HCT116 (cell line): Measurements from ENCODE around the gene ZFYVE16. TPM values are rescaled to one million over a fixed set of nuclear protein-coding genes. Genes with fewer than 3 reads are reported as not detected.

ENCODE experiments used
- ATAC-seq: fragments of 200-7000 bp; cut with Tn5 transposase; 2 replicates; pipeline ENCODE4 v1.9.1; 2020; ENCODE audit warnings: mild to moderate bottlenecking, moderate library complexity
- BruUV-seq: library from RNA; stranded (reverse); fragments of 400-500 nt; replicated peaks from 2 replicates; lab custom pipeline; 2021; lab: Mats Ljungman, UMichigan
- CTCF ChIA-PET: fragments of 300-600 bp; sonication (Branson Sonifier 250); formaldehyde crosslinking; loops from one replicate; lab custom pipeline; 2021; ENCODE audit warnings: antibody characterized with exemption; lab: Charles Lee
- POLR2A ChIA-PET: fragments of 300-600, 350-600 bp; sonication (Branson Sonifier 250); formaldehyde crosslinking; loops from one replicate; lab custom pipeline; 2021; ENCODE audit warnings: antibody characterized with exemption; lab: Charles Lee
- RAD21 ChIA-PET, 2 experiments: fragments of 300-600 bp; sonication (Branson Sonifier 250); formaldehyde crosslinking; loops; one replicate each; lab custom pipeline; 2023; ENCODE audit warnings: low total read pairs in 2 of 2; ENCODE audit not compliant: uncharacterized antibody in 2 of 2, unreplicated experiment in 2 of 2, low non-redundant PET in 1 of 2; lab: Charles Lee
- DNase-seq: peaks from one replicate; pipeline ENCODE4 v3.0.0-alpha.2; 2010; ENCODE audit warnings: low read depth, low spot score
- H2AFZ ChIP-seq: fragments of 200-600 bp; shearing (Covaris generic), sonication (generic); 2 replicates; pipeline ENCODE4 v1.6.1; 2017; ENCODE audit warnings: low read depth, mixed run types, mixed read lengths, antibody characterized with exemption, low read length; ENCODE audit not compliant: poor library complexity, severe bottlenecking
- H3K27ac ChIP-seq: 2 replicates; pipeline ENCODE4 v1.5.1; 2012; ENCODE audit warnings: low read depth, low read length
- H3K27me3 ChIP-seq: fragments of 200-600 bp; sonication (generic); 2 replicates; pipeline ENCODE4 v1.6.1; 2016; ENCODE audit warnings: mixed run types, low read length, mixed read lengths; ENCODE audit not compliant: insufficient read depth
- H3K36me3 ChIP-seq, 2 experiments: fragments of 200-500 bp in 1 of 2; fragments of 200-600 bp in 1 of 2; sonication (Bioruptor generic) in 1 of 2; sonication (generic) in 1 of 2; 2 replicates each; pipeline versions ENCODE4 v1.5.1 to v1.6.1; 2014 to 2016; ENCODE audit warnings: low read length in 2 of 2, inconsistent platforms in 1 of 2, mixed read lengths in 1 of 2, mixed run types in 1 of 2; ENCODE audit not compliant: insufficient read depth in 2 of 2, control insufficient read depth in 1 of 2
- H3K4me1 ChIP-seq, 2 experiments: fragments of 200-600 bp in 1 of 2; sonication (generic) in 1 of 2; 2 replicates each; pipeline versions ENCODE4 v1.5.1 to v1.6.1; 2012 to 2017; ENCODE audit warnings: low read length in 2 of 2, inconsistent platforms in 1 of 2, mild to moderate bottlenecking in 1 of 2, mixed read lengths in 1 of 2, mixed run types in 1 of 2, moderate library complexity in 1 of 2; ENCODE audit not compliant: insufficient read depth in 2 of 2, control insufficient read depth in 1 of 2
- H3K4me2 ChIP-seq: fragments of 200-600 bp; sonication (generic); 2 replicates; pipeline ENCODE4 v1.6.1; 2017; ENCODE audit warnings: mixed run types, low read length, mixed read lengths
- H3K4me3 ChIP-seq, 2 experiments: fragments of 200-600 bp in 1 of 2; sonication (generic) in 1 of 2; replicated peaks in 1 of 2; 2 replicates each; pipeline ENCODE4 v1.5.1; 2011 to 2016; ENCODE audit warnings: low read length in 2 of 2, control low read depth in 1 of 2, low read depth in 1 of 2, mild to moderate bottlenecking in 1 of 2, mixed read lengths in 1 of 2, mixed run types in 1 of 2
- H3K79me2 ChIP-seq: fragments of 200-600 bp; sonication (generic); 2 replicates; pipeline ENCODE4 v1.6.1; 2017; ENCODE audit warnings: mild to moderate bottlenecking, mixed run types, low read length, moderate library complexity, mixed read lengths; ENCODE audit not compliant: insufficient read depth
- H3K9ac ChIP-seq: fragments of 200-600 bp; sonication (generic); 2 replicates; pipeline ENCODE4 v1.6.1; 2016; ENCODE audit warnings: low read length, mixed read lengths
- H3K9me2 ChIP-seq: fragments of 200-600 bp; sonication (generic), shearing (Covaris generic); 2 replicates; pipeline ENCODE4 v1.6.1; 2017; ENCODE audit warnings: mixed run types, mild to moderate bottlenecking, moderate library complexity; ENCODE audit not compliant: insufficient read depth
- H3K9me3 ChIP-seq, 2 experiments: fragments of 200-500 bp in 1 of 2; fragments of 200-600 bp in 1 of 2; sonication (Bioruptor generic) in 1 of 2; sonication (generic) in 1 of 2; 2 replicates each; pipeline ENCODE4 v1.6.1; 2014 to 2017; ENCODE audit warnings: low read length in 2 of 2, mixed read lengths in 2 of 2, inconsistent platforms in 1 of 2, low read depth in 1 of 2, mild to moderate bottlenecking in 1 of 2, mixed run types in 1 of 2, moderate library complexity in 1 of 2; ENCODE audit not compliant: control insufficient read depth in 1 of 2, insufficient read depth in 1 of 2
- H4K20me1 ChIP-seq: fragments of 200-600 bp; sonication (generic), shearing (Covaris generic); 2 replicates; pipeline ENCODE4 v1.6.1; 2017; ENCODE audit warnings: mixed run types, mild to moderate bottlenecking, moderate library complexity; ENCODE audit not compliant: insufficient read depth
- ELF1 ChIP-seq: IDR thresholded peaks from 2 replicates; pipeline ENCODE4 v1.6.1; 2012; ENCODE audit warnings: low read depth, borderline replicate concordance
- EZH2 ChIP-seq: fragments of 200-600 bp; sonication (generic); IDR thresholded peaks from 2 replicates; pipeline ENCODE4 v1.6.1; 2017; ENCODE audit warnings: antibody characterized with exemption, mixed run types
- POLR2AphosphoS5 ChIP-seq: IDR thresholded peaks from 2 replicates; pipeline ENCODE4 v1.6.1; 2011; ENCODE audit warnings: mild to moderate bottlenecking, low read depth, low read length, moderate library complexity
- RAD21 ChIP-seq: IDR thresholded peaks from 2 replicates; pipeline ENCODE4 v1.6.1; 2012; ENCODE audit warnings: low read depth, mild to moderate bottlenecking
- SRF ChIP-seq: IDR thresholded peaks from 2 replicates; pipeline ENCODE4 v1.6.1; 2012; ENCODE audit warnings: low read depth
- TCF7L2 ChIP-seq: IDR thresholded peaks from 2 replicates; pipeline ENCODE4 v1.7.0; 2011; ENCODE audit warnings: borderline replicate concordance, inconsistent platforms; ENCODE audit not compliant: insufficient read depth, insufficient read length; ENCODE audit errors: extremely low read depth
- YY1 ChIP-seq: IDR thresholded peaks from 2 replicates; pipeline ENCODE4 v1.6.1; 2011; ENCODE audit warnings: low read length, low read depth, moderate library complexity, mild to moderate bottlenecking; ENCODE audit not compliant: insufficient replicate concordance; ENCODE audit errors: extremely low read depth
- ZBTB33 ChIP-seq: IDR thresholded peaks from 2 replicates; pipeline ENCODE4 v1.6.1; 2011; ENCODE audit warnings: mild to moderate bottlenecking, low read length, moderate library complexity; ENCODE audit not compliant: insufficient replicate concordance; ENCODE audit errors: extremely low read depth
- ZNF274 ChIP-seq: fragments of 200-500 bp; sonication (Bioruptor generic); IDR thresholded peaks from 2 replicates; pipeline ENCODE4 v1.6.1; 2014; ENCODE audit warnings: mild to moderate bottlenecking, low read depth, low read length, inconsistent platforms
- intact Hi-C: fragments of 100-400 bp; cut with micrococcal nuclease; formaldehyde crosslinking; loops from 2 replicates; pipeline ENCODE4 v1.10.0; 2022
- total RNA-seq: library from RNA; stranded (reverse); gene quantifications from one replicate; pipeline ENCODE4 v1.2.1, GENCODE V29; 2021; ENCODE audit not compliant: unreplicated experiment

ZFYVE16 gene
- total RNA-seq, 1 experiment from 2014 or later = 24.2 TPM

GRCh38 chr5:80442742-80443141, 34.9 kb downstream of the ZFYVE16 start:
- no peak for DNase-seq
- H4K20me1 ChIP-seq = no peaks in the 10 kb centered on the region
- H3K36me3 ChIP-seq = peaks cover 0 to 7% of the 10 kb centered on the region in 2 experiments; a peak in 1 of 4 replicates
- H3K27ac ChIP-seq = no peak overlapping the region
- BruUV-seq = no TSS peak
- no peak for ATAC-seq
- ChIA-PET POLR2A (no interaction called here), RAD21 (no interaction called here), CTCF (no interaction called here)
- H3K4me3 ChIP-seq = no peak overlapping the region
- H3K9me2 ChIP-seq = no peaks in the 10 kb centered on the region
- H3K4me1 ChIP-seq = no peaks in the 10 kb centered on the region
- TF ChIP-seq POLR2AphosphoS5 (no peak), EZH2 (no peak), YY1 (no peak)
- H3K27me3 ChIP-seq = no peaks in the 10 kb centered on the region
- no peak overlapping the region for H2AFZ ChIP-seq
- H3K4me2 ChIP-seq = no peak overlapping the region
- intact Hi-C loops = no loop called here
- no peak overlapping the region for H3K9ac ChIP-seq
- 0 out of 2 replicates have a peak, but pooled peaks cover 4% of the 10 kb centered on the region for H3K79me2 ChIP-seq
- no peaks in the 10 kb centered on the region for H3K9me3 ChIP-seq

- TF ChIP-seq SRF = no peak
- TF ChIP-seq ZBTB33 = no peak
- TF ChIP-seq ZNF274 = no peak
- no peak for TF ChIP-seq TCF7L2
- no peak for TF ChIP-seq EZH2
- no peak for TF ChIP-seq RAD21
- no peak for TF ChIP-seq ELF1
- ChIA-PET RAD21 (no interaction called here), CTCF (no interaction called here), POLR2A (no interaction called here)
- no peak overlapping the region for H2AFZ ChIP-seq
- no peaks in the 10 kb centered on the region for H3K27me3 ChIP-seq
- 0 out of 2 replicates have a peak, but pooled peaks cover 3% of the 10 kb centered on the region for H4K20me1 ChIP-seq
- intact Hi-C loops = no loop called here
- H3K4me1 ChIP-seq = no peaks in the 10 kb centered on the region
- no peak overlapping the region for H3K4me2 ChIP-seq
- H3K9ac ChIP-seq = no peak overlapping the region
- peaks cover 11 to 16% of the 10 kb centered on the region in 2 experiments; a peak in 2 of 4 replicates for H3K36me3 ChIP-seq
- H3K27ac ChIP-seq = no peak overlapping the region
- H3K79me2 ChIP-seq = no peaks in the 10 kb centered on the region
- ATAC-seq (no peak), DNase-seq (no peak)
- no peak overlapping the region for H3K4me3 ChIP-seq
- no peaks in the 10 kb centered on the region for H3K9me2 ChIP-seq
- no peaks in the 10 kb centered on the region for H3K9me3 ChIP-seq
- BruUV-seq = no TSS peak
Observed at GRCh38 chr5:80453366-80453765, 45.5 kb downstream of the ZFYVE16 start.
